ENCODE data around the gene ARHGAP18. TPM values are rescaled to one million over a fixed set of nuclear protein-coding genes. Genes with fewer than 3 reads are reported as not detected.

The ARHGAP18 gene
- total RNA-seq, 4 donors from 2014 or later: 5.2 to 9.2 (median 6.5) TPM

DNA sequence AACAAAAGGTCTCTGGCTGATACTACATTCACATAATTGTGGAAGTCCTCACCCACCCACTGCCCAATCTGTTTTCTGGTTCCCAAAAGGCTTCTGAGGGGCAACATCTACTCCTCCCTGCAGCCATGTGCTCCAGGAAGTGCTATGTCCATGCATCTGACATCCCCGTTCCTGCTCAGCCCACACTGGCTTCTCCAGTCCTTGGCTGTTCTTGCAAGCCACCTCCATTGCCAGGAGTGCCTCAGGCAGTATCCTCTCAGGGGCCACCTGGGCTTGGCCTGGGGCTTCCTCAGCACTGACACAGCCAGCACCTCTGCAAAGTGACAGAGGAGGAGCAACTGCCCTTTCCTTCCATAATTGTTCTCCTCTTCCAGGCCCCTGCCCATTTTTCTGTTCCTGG, 18.3 kb downstream of the ARHGAP18 start:
- Histone ChIP-seq H3K4me3 (no peak overlapping the region), H3K27me3 (no peaks in the 10 kb centered on the region), H3K27ac (peak overlapping the region; percentile 75 to 88 (median 78)), H3K4me1 (peaks cover 72 to 82% of the 10 kb centered on the region in 2 donors), H3K9me3 (no peaks in the 10 kb centered on the region), H3K36me3 (no peaks in the 10 kb centered on the region)
- intact Hi-C loops (cut with DNase I; ENCODE audit: low total_unique reads) (no loop called here), in situ Hi-C loops (cut with MboI; ENCODE audit: low sequenced_read_pairs in 4 of 4) (no loop called here)
- DNase-seq (peak in 1 of 2 donors; percentile 31), ATAC-seq (no peak)
- no peak for TF ChIP-seq POLR2A (IDR thresholded peaks at IDR 0.05)
- TF ChIP-seq, protein P1, sequence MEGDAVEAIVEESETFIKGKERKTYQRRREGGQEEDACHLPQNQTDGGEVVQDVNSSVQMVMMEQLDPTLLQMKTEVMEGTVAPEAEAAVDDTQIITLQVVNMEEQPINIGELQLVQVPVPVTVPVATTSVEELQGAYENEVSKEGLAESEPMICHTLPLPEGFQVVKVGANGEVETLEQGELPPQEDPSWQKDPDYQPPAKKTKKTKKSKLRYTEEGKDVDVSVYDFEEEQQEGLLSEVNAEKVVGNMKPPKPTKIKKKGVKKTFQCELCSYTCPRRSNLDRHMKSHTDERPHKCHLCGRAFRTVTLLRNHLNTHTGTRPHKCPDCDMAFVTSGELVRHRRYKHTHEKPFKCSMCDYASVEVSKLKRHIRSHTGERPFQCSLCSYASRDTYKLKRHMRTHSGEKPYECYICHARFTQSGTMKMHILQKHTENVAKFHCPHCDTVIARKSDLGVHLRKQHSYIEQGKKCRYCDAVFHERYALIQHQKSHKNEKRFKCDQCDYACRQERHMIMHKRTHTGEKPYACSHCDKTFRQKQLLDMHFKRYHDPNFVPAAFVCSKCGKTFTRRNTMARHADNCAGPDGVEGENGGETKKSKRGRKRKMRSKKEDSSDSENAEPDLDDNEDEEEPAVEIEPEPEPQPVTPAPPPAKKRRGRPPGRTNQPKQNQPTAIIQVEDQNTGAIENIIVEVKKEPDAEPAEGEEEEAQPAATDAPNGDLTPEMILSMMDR (IDR thresholded peaks at IDR 0.05 in 4 of 5, conservative IDR thresholded peaks at IDR 0.05 in 1 of 5): no peak

DNA sequence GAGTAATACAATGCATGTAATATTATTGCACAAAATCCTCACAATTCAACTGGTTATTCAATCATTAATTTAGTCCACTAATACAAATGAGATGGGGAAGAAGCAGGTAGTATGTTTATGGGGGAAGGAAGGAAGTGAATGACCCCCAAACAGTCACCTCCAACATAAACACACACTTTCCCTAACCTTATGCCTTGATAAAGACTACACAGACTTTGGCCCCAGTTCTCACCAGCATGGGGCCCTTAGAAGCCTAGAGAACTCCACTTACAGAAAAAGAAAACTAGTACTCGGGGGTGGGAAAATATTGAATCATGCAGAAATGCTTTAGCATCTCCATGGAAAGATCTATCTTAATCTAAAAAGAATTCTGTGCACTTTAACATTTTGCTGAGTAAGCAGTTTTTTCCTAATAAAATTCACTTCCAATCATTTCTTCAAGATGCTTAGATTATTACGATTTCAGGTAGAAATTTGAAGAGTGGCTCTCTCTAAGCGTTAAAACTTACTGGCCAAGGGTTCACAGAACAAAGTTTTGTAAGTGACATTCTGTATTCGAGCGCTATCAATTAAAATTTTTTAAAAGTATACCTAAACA, 18.8 kb downstream of the ARHGAP18 start:
- Histone ChIP-seq H3K4me1 (peaks cover 67 to 77% of the 10 kb centered on the region in 2 donors), H3K9me3 (no peaks in the 10 kb centered on the region), H3K27ac (peak overlapping the region; percentile 75 to 88 (median 78)), H3K36me3 (no peaks in the 10 kb centered on the region), H3K27me3 (no peaks in the 10 kb centered on the region), H3K4me3 (no peak overlapping the region)
- in situ Hi-C loops (cut with MboI; ENCODE audit: low sequenced_read_pairs in 4 of 4): no loop called here
- TF ChIP-seq POLR2A (IDR thresholded peaks at IDR 0.05): no peak
- TF ChIP-seq, protein P1 (IDR thresholded peaks at IDR 0.05 in 4 of 5, conservative IDR thresholded peaks at IDR 0.05 in 1 of 5): no peak
- no peak for DNase-seq
- no peak for ATAC-seq
- intact Hi-C loops (cut with DNase I; ENCODE audit: low total_unique reads): no loop called here

DNA sequence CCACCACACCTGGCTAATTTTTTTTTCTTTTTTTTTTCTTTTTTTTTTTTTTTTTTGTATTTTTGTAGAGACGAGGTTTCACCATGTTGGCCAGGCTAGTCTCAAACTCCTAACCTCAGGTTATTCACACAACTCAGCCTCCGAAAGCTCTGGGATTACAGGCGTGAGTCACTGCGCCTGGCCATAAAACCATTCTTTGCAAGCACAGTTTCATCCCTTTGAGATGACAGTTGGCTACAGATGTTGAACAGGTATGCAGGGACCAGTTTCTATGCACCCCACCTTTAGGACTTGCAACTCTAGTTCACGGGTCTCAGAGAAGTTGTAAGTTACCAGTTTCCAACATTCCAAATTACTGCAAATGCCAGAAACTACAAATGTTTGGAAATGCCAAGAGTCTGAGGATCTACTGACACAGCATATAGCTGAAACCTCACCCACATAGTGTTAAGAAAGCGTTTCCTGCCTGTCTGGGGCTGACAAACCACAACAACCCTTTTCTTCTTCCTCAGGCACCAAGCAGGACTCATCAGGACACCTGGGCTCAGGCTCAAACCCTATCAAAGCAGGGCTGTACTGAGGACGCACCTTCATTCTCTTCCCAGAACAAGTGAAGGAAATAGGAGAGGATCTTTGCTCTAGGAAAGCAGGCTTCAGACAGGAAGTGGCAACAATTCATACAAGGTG, 22.9 kb downstream of the ARHGAP18 start:
- Histone ChIP-seq H3K27ac (no peak overlapping the region), H3K4me3 (no peak overlapping the region), H3K4me1 (peaks cover 49 to 70% of the 10 kb centered on the region in 2 donors)

DNA sequence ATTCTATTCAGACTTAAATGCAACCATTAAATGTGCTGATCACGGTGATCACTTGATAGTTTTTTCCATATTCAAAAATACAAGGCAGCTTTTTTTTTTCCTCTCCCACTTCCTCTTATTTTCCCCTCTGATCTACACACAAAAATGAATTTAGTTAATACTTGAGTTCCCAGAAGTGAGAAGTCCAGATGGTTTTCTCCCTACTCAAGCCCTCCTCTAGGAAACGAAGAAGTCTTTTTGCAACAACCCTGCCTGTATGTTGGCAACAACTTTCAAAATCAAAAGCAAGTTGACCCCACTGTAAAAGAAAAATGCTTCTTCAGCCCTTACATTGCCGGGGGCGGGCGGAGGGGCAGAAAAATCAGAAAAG, 24.3 kb downstream of the ARHGAP18 start:
- H3K27ac ChIP-seq: peak overlapping the region in 3 of 4 donors; percentile 85 to 93 (median 88)
- peaks cover 49 to 69% of the 10 kb centered on the region in 2 donors for H3K4me1 ChIP-seq
- H3K9me3 ChIP-seq: no peaks in the 10 kb centered on the region
- peak overlapping the region in 1 of 4 donors; percentile 10 for H3K4me3 ChIP-seq
- H3K36me3 ChIP-seq: no peaks in the 10 kb centered on the region
- in situ Hi-C loops (cut with MboI; ENCODE audit: low sequenced_read_pairs in 4 of 4): no loop called here
- DNase-seq (no peak), ATAC-seq (no peak)
- H3K27me3 ChIP-seq: no peaks in the 10 kb centered on the region
- intact Hi-C loops (cut with DNase I; ENCODE audit: low total_unique reads): loop anchor here (2.0 kb wide), 1 partner anchor 23 kb away; no protein-coding TSS in a partner anchor
- TF ChIP-seq, protein P1 (IDR thresholded peaks at IDR 0.05 in 4 of 5, conservative IDR thresholded peaks at IDR 0.05 in 1 of 5): no peak
- TF ChIP-seq POLR2A (IDR thresholded peaks at IDR 0.05): no peak

More for the DNA sequence above, 22.9 kb downstream of the ARHGAP18 start:
- no peak for TF ChIP-seq POLR2A (IDR thresholded peaks at IDR 0.05)
- TF ChIP-seq, protein P1 (IDR thresholded peaks at IDR 0.05 in 4 of 5, conservative IDR thresholded peaks at IDR 0.05 in 1 of 5): no peak
- intact Hi-C loops (cut with DNase I; ENCODE audit: low total_unique reads): no loop called here
- Histone ChIP-seq H3K9me3 (no peaks in the 10 kb centered on the region), H3K36me3 (no peaks in the 10 kb centered on the region), H3K27me3 (no peaks in the 10 kb centered on the region)
- no peak for ATAC-seq
- in situ Hi-C loops (cut with MboI; ENCODE audit: low sequenced_read_pairs in 4 of 4): no loop called here
- DNase-seq: no peak

All from gastrocnemius medialis (tissue), 4 donors.